WTC11 (cell line): ENCODE measurements around the gene DNAH7. TPM values are rescaled to one million over a fixed set of nuclear protein-coding genes. Genes with fewer than 3 reads are reported as not detected.

ENCODE experiments used
- ATAC-seq: fragments of 200-7000 bp; cut with Tn5 transposase; 2 replicates; pipeline ENCODE4 v1.10.0; 2021; ENCODE audit warnings: mild to moderate bottlenecking, moderate library complexity
- CTCF ChIA-PET: fragments of 300-600 bp; sonication (Branson Sonifier 250); formaldehyde crosslinking; loops from one replicate; lab custom pipeline; 2021; ENCODE audit warnings: antibody characterized with exemption; lab: Charles Lee
- POLR2A ChIA-PET: fragments of 350-600 bp; sonication (Branson Sonifier 250); formaldehyde crosslinking; loops from one replicate; lab custom pipeline; 2021; ENCODE audit warnings: antibody characterized with exemption; lab: Charles Lee
- DNase-seq: peaks from one replicate; pipeline ENCODE4 v3.0.0; 2021; ENCODE audit warnings: low spot score
- H3K27ac Mint-ChIP-seq: 2 replicates; pipeline ENCODE4 v1.8.0; 2021; ENCODE audit warnings: mixed read lengths
- H3K27me3 Mint-ChIP-seq: 2 replicates; pipeline ENCODE4 v1.8.0; 2021; ENCODE audit warnings: low read depth, mild to moderate bottlenecking, moderate library complexity, mixed read lengths
- H3K36me3 Mint-ChIP-seq: 2 replicates; pipeline ENCODE4 v1.8.0; 2021; ENCODE audit warnings: mixed read lengths
- H3K4me1 Mint-ChIP-seq: 2 replicates; pipeline ENCODE4 v1.8.0; 2022; ENCODE audit warnings: mixed read lengths
- H3K4me3 Mint-ChIP-seq: 2 replicates; pipeline ENCODE4 v1.8.0; 2021; ENCODE audit warnings: mild to moderate bottlenecking, moderate library complexity, mixed read lengths
- H3K9me3 Mint-ChIP-seq: 2 replicates; pipeline ENCODE4 v1.8.0; 2021; ENCODE audit warnings: mixed read lengths
- CBFB ChIP-seq: sonication (generic); formaldehyde crosslinking; IDR thresholded peaks from 2 replicates; pipeline ENCODE4 v1.8.1; 2022; ENCODE audit warnings: mild to moderate bottlenecking, low read depth, missing genetic modification reagents
- CREB1 ChIP-seq: sonication (generic); formaldehyde crosslinking; IDR thresholded peaks from 2 replicates; pipeline ENCODE4 v1.8.0; 2023; ENCODE audit warnings: mild to moderate bottlenecking, missing genetic modification reagents
- CREM ChIP-seq: sonication (generic); formaldehyde crosslinking; IDR thresholded peaks from 2 replicates; pipeline ENCODE4 v1.8.1; 2022; ENCODE audit warnings: mild to moderate bottlenecking, missing genetic modification reagents, moderate library complexity
- E2F4 ChIP-seq: sonication (generic); formaldehyde crosslinking; IDR thresholded peaks from 2 replicates; pipeline ENCODE4 v1.8.1; 2022; ENCODE audit warnings: low read depth, mild to moderate bottlenecking, moderate library complexity, missing genetic modification reagents, borderline replicate concordance
- EMX1 ChIP-seq: fragments of 250-450 bp; sonication (Bioruptor Pico); IDR thresholded peaks from 2 replicates; pipeline ENCODE4 v1.8.0; 2021; ENCODE audit warnings: mild to moderate bottlenecking
- FOXP1 ChIP-seq: sonication (generic); formaldehyde crosslinking; IDR thresholded peaks from 2 replicates; pipeline ENCODE4 v1.8.0; 2022; ENCODE audit warnings: missing genetic modification reagents, mild to moderate bottlenecking, moderate library complexity, borderline replicate concordance
- FOXP4 ChIP-seq: sonication (generic); formaldehyde crosslinking; IDR thresholded peaks from 2 replicates; pipeline ENCODE4 v1.8.0; 2022; ENCODE audit warnings: mild to moderate bottlenecking, missing genetic modification reagents
- IRF1 ChIP-seq: sonication (generic); formaldehyde crosslinking; IDR thresholded peaks from 2 replicates; pipeline ENCODE4 v1.8.0; 2023; ENCODE audit warnings: missing genetic modification reagents
- MLX ChIP-seq: sonication (generic); formaldehyde crosslinking; IDR thresholded peaks from 2 replicates; pipeline ENCODE4 v1.8.1; 2023; ENCODE audit warnings: mild to moderate bottlenecking, missing genetic modification reagents, moderate library complexity
- MXD4 ChIP-seq: fragments of 250-450 bp; sonication (Bioruptor Pico); IDR thresholded peaks from 2 replicates; pipeline ENCODE4 v1.8.0; 2021; ENCODE audit warnings: mild to moderate bottlenecking, moderate library complexity, borderline replicate concordance
- MYBL2 ChIP-seq: sonication (generic); formaldehyde crosslinking; IDR thresholded peaks from 2 replicates; pipeline ENCODE4 v1.8.1; 2023; ENCODE audit warnings: mild to moderate bottlenecking, moderate library complexity, missing genetic modification reagents
- NFE2L1 ChIP-seq: sonication (generic); formaldehyde crosslinking; IDR thresholded peaks from 2 replicates; pipeline ENCODE4 v1.8.1; 2023; ENCODE audit warnings: missing genetic modification reagents
- NFYB ChIP-seq: sonication (generic); formaldehyde crosslinking; conservative IDR thresholded peaks from 2 replicates; pipeline ENCODE4 v1.8.0; 2022; ENCODE audit warnings: low read depth, missing genetic modification reagents
- NR1H2 ChIP-seq: sonication (generic); formaldehyde crosslinking; IDR thresholded peaks from 2 replicates; pipeline ENCODE4 v1.9.0; 2021; ENCODE audit warnings: mild to moderate bottlenecking, moderate library complexity, missing genetic modification reagents
- NR3C1 ChIP-seq: sonication (generic); formaldehyde crosslinking; conservative IDR thresholded peaks from 2 replicates; pipeline ENCODE4 v1.8.1; 2023; ENCODE audit warnings: low read depth, mild to moderate bottlenecking, missing genetic modification reagents
- PREB ChIP-seq: sonication (generic); formaldehyde crosslinking; IDR thresholded peaks from 2 replicates; pipeline ENCODE4 v1.8.1; 2022; ENCODE audit warnings: mild to moderate bottlenecking, missing genetic modification reagents, moderate library complexity, borderline replicate concordance
- SP1 ChIP-seq: sonication (generic); formaldehyde crosslinking; conservative IDR thresholded peaks from 2 replicates; pipeline ENCODE4 v1.8.1; 2022; ENCODE audit warnings: missing genetic modification reagents
- TEAD1 ChIP-seq: sonication (generic); formaldehyde crosslinking; IDR thresholded peaks from 2 replicates; pipeline ENCODE4 v1.8.0; 2022; ENCODE audit warnings: mild to moderate bottlenecking, missing genetic modification reagents
- ZNF138 ChIP-seq: sonication (generic); formaldehyde crosslinking; conservative IDR thresholded peaks from 2 replicates; pipeline ENCODE4 v1.8.1; 2022; ENCODE audit warnings: mild to moderate bottlenecking, moderate library complexity, missing genetic modification reagents
- ZNF532 ChIP-seq: fragments of 250-450 bp; sonication (Bioruptor Pico); IDR thresholded peaks from 2 replicates; pipeline ENCODE4 v1.9.0; 2021; ENCODE audit warnings: mild to moderate bottlenecking, borderline replicate concordance
- total RNA-seq: library from RNA; stranded (reverse); gene quantifications from 3 replicates; pipeline ENCODE4 v1.2.3, GENCODE V29; 2021
- TF ChIP-seq, protein P1 (sequence below): sonication (generic); formaldehyde crosslinking; IDR thresholded peaks from 2 replicates; pipeline ENCODE4 v1.8.1; 2023; ENCODE audit warnings: mild to moderate bottlenecking, missing genetic modification reagents, borderline replicate concordance

DNAH7 gene
- total RNA-seq, 1 experiment from 2014 or later: 0.04 TPM

DNA sequence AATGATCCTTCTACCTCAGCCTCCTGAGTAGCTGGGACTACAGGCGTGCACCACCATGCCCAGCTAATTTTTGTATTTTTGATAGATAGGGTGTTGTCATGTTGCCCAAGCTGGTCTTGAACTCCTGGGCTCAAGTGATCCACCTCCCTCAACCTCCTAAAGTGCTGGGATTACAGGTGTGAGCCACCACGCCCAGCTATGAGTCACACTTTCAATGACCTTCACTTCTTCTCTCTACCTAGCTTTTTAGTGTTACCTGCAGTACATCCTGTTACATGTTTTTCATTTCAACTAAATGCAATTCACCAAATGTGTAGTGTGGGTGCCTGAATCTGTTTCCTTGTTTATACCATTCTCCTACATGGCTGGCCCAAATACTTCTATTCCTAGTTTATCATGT, 347.6 kb downstream of the DNAH7 start (continued):
- TF ChIP-seq SP1 (CRISPR knock-in tag) (no peak), MYBL2 (CRISPR knock-in tag) (no peak), NR1H2 (CRISPR knock-in tag) (no peak), NFYB (CRISPR knock-in tag) (no peak), FOXP1 (CRISPR knock-in tag) (no peak)

GRCh38 chr2:195716466-195716865, 352.2 kb downstream of the DNAH7 start:
- peaks cover 61% of the 10 kb centered on the region for H3K36me3 Mint-ChIP-seq
- H3K9me3 Mint-ChIP-seq: no peaks in the 10 kb centered on the region
- no peak for DNase-seq
- ATAC-seq: no peak
- no peak overlapping the region for H3K27ac Mint-ChIP-seq
- TF ChIP-seq MLX (CRISPR knock-in tag) (no peak), TEAD1 (no peak), CBFB (CRISPR knock-in tag) (no peak), PREB (no peak), ZNF138 (CRISPR knock-in tag) (no peak), NR3C1 (CRISPR knock-in tag) (no peak), FOXP4 (CRISPR knock-in tag) (no peak), EMX1 (CRISPR knock-in tag) (no peak), SP1 (CRISPR knock-in tag) (no peak)
- TF ChIP-seq, protein P1, sequence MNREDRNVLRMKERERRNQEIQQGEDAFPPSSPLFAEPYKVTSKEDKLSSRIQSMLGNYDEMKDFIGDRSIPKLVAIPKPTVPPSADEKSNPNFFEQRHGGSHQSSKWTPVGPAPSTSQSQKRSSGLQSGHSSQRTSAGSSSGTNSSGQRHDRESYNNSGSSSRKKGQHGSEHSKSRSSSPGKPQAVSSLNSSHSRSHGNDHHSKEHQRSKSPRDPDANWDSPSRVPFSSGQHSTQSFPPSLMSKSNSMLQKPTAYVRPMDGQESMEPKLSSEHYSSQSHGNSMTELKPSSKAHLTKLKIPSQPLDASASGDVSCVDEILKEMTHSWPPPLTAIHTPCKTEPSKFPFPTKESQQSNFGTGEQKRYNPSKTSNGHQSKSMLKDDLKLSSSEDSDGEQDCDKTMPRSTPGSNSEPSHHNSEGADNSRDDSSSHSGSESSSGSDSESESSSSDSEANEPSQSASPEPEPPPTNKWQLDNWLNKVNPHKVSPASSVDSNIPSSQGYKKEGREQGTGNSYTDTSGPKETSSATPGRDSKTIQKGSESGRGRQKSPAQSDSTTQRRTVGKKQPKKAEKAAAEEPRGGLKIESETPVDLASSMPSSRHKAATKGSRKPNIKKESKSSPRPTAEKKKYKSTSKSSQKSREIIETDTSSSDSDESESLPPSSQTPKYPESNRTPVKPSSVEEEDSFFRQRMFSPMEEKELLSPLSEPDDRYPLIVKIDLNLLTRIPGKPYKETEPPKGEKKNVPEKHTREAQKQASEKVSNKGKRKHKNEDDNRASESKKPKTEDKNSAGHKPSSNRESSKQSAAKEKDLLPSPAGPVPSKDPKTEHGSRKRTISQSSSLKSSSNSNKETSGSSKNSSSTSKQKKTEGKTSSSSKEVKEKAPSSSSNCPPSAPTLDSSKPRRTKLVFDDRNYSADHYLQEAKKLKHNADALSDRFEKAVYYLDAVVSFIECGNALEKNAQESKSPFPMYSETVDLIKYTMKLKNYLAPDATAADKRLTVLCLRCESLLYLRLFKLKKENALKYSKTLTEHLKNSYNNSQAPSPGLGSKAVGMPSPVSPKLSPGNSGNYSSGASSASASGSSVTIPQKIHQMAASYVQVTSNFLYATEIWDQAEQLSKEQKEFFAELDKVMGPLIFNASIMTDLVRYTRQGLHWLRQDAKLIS: no peak
- H3K4me1 Mint-ChIP-seq: peaks cover 18% of the 10 kb centered on the region
- no peak overlapping the region for H3K4me3 Mint-ChIP-seq
- no peaks in the 10 kb centered on the region for H3K27me3 Mint-ChIP-seq
- POLR2A ChIA-PET: no interaction called here
- CTCF ChIA-PET: no interaction called here

GRCh38 chr2:195711478-195711877, 357.2 kb downstream of the DNAH7 start:
- ChIA-PET CTCF (no interaction called here), POLR2A (no interaction called here)
- H3K27me3 Mint-ChIP-seq: no peaks in the 10 kb centered on the region
- H3K36me3 Mint-ChIP-seq: peaks cover 46% of the 10 kb centered on the region
- peak overlapping the region; percentile 7; the same call in 1 of the 2 replicates for H3K27ac Mint-ChIP-seq
- peaks cover under 1% of the 10 kb centered on the region; the same call in 1 of the 2 replicates for H3K4me1 Mint-ChIP-seq
- H3K4me3 Mint-ChIP-seq: no peak overlapping the region
- H3K9me3 Mint-ChIP-seq: no peaks in the 10 kb centered on the region
- ATAC-seq: no peak
- no peak for DNase-seq
- TF ChIP-seq NFE2L1 (CRISPR knock-in tag) (no peak), E2F4 (no peak), MXD4 (CRISPR knock-in tag) (no peak), ZNF532 (CRISPR knock-in tag) (no peak), CREM (CRISPR knock-in tag) (no peak), CREB1 (no peak), IRF1 (no peak)
